GM21528 (cell line): ENCODE measurements around the gene GLOD4.
"Not testable (repeated sequence)": the region's sequence is repeated elsewhere in the genome, so short reads cannot be mapped to it uniquely, and the experiment has no call there.

Experiments
- ATAC-seq: cut with Tn5 transposase; IDR thresholded peaks from one replicate; pipeline ENCODE4 v1.9.1; 2021; ENCODE audit warnings: mild to moderate bottlenecking, moderate library complexity; ENCODE audit not compliant: unreplicated experiment, low FRiP score

The GLOD4 gene

GRCh38 chr17:802901-803881 lies 21.1 kb upstream of the GLOD4 start:
- no peak for ATAC-seq

- no peak for ATAC-seq
Observed at GRCh38 chr17:802481-802880, 20.4 kb upstream of the GLOD4 start.

DNA sequence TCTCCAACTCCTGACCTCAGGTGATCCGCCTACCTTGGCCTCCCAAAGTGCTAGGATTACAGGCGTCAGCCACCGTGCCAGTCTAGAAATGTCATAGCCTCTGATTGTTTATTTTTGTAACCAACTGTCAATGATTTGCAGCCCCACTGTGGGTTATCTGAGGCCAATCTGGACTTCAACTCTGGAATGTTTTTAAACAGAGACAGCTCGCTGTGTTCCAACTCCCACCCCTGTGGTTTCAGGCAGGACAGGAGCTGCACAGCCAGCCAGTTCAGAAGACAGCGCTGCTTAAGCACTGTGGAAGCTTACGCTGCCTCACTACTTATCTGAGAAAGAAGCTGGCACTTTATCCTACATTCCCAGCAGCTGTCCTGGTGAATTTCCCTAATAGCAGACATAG lies 19.6 kb upstream of the GLOD4 start:
- no peak for ATAC-seq

DNA sequence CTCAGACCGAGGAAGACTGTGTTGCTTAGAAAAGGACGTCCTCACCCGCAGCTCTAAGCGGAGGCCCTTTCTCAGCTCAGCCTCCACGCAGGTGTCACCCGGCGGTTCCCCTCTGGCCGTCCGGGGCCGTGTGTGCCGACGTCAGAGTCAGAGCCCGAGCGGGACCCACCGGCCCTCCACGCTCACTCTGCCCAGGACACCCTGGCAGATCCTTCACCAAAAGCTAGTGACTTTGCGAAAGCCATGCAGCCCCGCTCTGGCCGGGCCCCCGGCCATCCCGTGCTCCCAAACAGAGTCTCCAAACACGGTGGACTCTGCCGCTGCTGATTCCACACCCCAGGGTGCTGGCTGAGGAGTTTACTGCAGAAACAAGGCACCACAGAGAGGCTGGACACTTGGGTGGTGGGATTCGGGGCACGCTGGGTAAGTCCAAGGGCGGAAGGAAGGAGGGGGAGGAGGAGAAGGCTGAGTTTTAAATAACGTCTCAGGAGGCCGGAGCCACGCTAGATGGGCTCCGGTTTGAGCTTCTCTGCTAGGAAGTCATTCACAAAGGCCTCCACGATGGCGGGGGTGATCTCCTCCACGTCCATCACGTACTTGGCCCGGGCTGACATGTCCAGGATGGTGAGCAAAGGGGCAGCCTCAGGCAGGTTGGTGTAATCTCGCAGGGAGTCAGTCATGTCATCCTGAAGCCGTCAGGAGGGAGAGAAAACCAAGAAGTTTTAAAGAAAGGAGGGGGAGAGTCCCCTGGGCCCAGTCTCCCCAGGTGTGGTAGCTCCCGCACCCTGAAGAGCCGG lies 18.6 kb upstream of the GLOD4 start:
- no peak for ATAC-seq

- ATAC-seq: no peak
Observed at GRCh38 chr17:799261-799660, 17.2 kb upstream of the GLOD4 start.

DNA sequence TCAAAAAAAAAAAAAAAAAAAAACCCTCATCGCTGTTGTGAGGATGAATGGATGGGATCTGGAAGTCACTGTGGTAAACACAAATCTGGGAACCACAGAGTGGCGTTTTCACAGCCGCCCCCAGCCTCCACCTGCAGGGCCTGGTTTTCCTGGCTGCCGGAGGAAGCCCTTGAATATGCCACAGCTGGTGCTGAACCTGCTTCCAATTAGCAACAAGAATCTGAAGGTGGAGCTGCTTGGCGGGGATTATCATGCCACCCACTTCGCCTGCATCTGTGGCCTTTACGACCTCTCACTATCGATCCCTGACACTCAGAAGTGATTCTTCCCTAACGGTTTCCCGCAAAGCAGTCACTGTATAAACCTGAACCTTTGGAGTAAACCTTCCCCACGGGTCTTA lies 16.2 kb upstream of the GLOD4 start:
- no peak for ATAC-seq

GRCh38 chr17:797236-797840 lies 15.3 kb upstream of the GLOD4 start:
- no peak for ATAC-seq

GRCh38 chr17:796609-797008 lies 14.5 kb upstream of the GLOD4 start:
- ATAC-seq: no peak

DNA sequence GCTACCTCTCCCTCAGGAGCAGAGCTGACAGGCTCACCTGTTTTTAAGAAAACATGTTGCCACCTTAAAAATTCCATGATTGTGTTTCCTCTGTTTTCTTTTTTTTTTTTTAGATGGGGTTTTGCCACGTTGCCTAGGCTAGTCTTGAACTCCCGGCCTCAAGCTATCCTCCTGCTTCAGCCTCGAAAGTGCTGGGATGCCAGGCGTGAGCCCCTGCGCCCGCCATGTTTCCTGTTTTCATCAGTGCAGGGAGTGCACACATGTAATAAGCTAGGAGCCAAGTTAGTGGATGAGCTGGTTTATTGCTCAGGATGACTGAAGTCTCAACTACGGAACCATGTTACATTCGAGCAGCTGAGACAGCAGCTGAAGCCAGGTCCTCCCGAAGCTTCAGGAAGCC lies 13.6 kb upstream of the GLOD4 start:
- no peak for ATAC-seq

- no peak for ATAC-seq
Observed at GRCh38 chr17:795276-795675, 13.2 kb upstream of the GLOD4 start.

- ATAC-seq: no peak
Observed at GRCh38 chr17:794876-795275, 12.8 kb upstream of the GLOD4 start.

DNA sequence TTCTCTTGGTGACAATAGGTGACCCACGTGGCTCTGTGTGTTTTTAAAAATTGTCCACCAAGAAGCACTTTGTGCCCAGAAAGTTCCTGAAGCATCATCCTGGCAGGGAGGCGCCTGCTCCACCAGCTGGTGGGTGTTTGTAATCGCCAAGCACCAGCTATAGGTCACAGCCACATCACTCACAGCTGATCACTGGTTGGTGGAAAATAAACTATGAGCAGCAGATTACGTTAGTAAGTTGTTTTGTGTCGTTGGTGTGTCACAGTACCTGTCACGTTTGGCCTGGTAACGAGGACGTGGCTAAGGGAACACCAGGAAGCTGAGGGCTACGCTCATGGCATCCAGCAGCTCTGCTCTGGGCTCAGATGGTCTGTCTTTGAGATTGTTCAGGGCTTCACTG lies 10.2 kb upstream of the GLOD4 start:
- ATAC-seq: no peak

DNA sequence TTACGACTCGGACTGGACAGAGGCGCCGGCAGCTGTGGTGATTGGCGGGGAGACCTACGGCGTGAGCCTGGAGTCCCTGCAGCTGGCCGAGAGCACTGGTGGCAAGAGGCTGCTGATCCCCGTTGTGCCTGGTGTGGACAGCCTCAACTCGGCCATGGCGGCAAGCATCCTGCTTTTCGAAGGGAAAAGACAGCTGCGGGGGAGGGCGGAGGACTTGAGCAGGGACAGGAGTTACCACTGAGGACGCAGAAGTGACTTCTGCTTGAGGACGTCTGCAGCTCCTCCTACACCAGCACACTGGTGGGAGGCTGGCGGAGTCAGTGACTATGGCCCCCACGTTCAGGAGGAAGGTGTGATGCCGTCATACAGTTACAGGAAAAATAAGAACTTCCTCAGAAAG lies 9.7 kb upstream of the GLOD4 start:
- no peak for ATAC-seq

GRCh38 chr17:790874-791247 lies 8.8 kb upstream of the GLOD4 start:
- not testable (repeated sequence) for ATAC-seq

DNA sequence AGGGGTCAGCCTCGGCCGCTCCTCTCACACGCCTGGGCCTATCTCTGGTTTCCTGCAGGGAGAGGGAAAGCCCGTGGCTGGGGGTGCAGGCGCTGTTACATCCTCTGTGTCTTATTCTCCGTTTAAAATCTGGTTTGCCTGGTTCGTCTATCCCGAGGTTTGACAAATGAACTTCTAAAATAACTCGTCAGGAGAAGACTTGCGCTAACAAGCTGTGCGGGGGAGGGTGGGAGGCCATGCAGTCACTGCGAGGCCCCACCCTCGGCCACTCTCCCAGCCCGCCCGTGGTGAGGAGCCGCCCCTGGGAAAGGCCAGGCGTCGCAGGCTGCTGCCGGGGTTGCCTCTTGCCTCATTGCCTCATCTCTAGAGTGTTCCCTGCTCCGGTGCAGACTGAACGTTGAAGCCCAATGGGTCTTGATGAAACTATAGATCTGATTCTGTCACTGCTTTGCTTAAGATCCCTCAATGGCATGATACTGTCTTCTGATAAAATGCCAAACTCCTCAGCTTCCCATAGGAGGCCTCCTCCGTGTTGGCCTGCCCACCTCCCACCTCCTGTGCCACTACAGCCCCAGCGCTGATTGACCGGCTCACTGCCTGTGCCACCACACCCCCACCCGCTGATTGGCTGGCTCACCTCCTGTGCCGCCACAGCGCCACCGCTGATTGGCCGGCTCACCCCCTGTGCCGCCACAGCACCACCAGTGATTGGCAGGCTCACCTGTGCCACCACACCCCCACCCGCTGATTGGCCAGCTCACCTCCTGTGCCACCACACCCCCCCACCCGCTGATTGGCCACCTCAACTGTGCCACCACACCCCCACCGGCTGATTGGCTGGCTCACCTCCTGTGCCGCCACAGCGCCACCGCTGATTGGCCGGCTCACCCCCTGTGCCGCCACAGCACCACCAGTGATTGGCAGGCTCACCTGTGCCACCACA lies 8.1 kb upstream of the GLOD4 start:
- not testable (repeated sequence) for ATAC-seq

DNA sequence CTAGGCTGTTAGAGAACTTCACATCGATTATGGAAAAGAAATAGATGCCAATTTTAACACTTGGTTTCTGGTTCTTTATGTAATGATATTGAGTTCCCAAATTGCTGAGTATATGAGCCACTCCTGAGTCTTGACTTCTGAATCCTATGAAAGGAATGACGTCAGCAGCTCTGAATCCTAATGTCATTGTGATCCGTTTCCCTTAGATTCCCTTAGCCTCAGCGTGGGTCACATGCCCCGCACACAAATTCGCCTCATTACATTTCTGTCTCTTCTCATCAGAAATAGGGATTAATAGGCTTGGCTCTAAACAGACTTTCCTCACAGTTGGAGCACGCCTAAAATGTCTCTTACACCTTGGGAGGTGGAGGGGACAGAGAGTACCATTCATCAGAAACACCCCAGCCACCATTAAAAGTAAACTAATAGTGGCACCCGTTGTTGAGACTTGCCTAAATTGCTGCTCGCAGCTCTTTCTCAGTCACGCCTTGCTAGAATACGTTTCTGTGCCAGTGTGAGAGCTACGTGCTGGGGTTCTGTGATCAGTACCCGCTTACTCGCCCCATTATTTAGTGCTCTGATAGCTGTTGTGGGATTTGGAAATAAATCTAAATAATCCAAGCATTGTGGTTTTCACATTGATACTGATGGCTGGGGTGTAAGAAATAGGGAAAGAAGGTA lies 7.2 kb upstream of the GLOD4 start:
- ATAC-seq: no peak

DNA sequence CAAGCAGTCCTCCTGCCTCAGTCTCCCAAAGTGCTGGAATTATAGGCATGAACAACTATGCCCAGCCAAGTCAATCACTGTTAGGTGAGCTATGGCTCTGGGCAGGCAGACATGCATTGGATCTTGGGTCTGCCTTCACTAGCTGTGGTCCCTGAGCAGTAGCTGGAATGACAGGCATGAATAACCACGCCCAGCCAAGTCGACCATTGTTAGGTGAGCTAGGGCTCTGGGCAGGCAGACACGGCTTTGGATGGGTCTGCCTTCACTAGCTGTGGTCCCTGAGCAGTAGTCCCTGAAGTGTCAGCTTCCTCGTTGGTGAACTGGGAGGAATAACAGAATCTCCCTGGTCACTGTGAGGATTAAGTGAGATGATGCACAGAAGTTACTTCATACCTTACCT lies 6.5 kb upstream of the GLOD4 start:
- no peak for ATAC-seq

- ATAC-seq: no peak
Observed at GRCh38 chr17:787641-788221, 5.7 kb upstream of the GLOD4 start.

DNA sequence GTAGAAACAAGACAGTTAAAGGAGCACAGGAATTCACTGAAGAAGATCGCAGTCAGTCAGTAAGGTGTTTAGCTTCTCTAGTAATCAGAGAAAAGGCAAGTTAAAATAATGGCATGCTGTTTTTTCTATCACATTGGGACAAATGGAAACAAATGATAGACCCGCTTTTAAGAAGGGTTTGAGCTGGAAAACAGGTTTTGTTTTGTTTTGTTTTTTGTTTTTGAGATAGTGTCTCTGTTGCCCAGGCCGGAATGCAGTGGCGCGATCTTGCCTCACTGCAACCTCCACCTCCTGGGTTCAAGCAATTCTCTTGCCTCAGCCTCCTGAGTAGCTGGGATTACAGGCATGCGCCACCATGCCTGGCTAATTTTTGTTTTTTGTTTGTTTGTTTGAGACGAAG lies 3.8 kb upstream of the GLOD4 start:
- not testable (repeated sequence) for ATAC-seq
